NOMO-1 treated with dmso at 0.1 percent for 144 hours (cell line): ENCODE measurements around the gene SPDYE4.

Experiments used
- DNase-seq: peaks from one replicate; lab custom pipeline; 2025; ENCODE audit not compliant: unreplicated experiment; lab: John Stamatoyannopoulos, UW

The SPDYE4 gene

DNA sequence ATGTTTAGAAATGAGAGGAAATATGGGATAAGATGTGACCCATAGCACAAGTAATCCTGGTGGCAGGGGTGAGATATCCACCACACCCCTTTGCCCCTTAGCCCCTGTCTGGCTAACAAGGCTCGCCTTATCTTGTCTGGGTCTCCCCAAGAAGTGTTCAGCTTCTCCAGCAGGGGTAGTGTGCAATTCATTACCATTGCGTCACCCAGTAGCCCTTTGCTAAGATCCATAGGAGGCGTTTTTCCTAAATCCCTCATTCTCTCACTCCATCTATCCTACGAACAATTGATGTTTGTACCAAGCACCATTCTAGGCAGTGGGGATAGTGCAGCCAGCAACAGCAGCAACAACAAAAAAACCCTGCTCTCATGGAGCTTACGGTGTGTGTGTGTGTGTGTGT, 44.5 kb downstream of the SPDYE4 start:
- DNase-seq, result no peak

DNA sequence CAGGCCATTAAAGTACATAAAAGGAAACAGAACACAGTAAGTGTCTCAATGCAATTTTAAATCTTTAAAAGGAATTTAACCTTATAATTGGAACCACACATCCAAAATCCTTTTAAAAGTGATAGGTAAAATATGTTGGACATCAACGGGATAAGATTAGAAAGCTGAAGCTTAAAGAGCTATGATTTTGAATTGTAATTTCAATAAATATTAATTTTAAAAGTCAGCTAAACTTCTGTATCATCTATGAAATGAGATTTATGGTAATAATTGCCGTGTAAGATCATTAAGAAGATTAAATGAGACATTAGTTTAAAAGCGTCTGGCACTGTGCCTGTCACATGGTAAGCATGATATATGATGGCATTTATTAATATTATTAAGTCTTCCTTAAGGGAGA, 45.0 kb downstream of the SPDYE4 start:
- no peak for DNase-seq

GRCh38 chr17:8712698-8713097, 45.6 kb downstream of the SPDYE4 start:
- DNase-seq, result no peak

DNA sequence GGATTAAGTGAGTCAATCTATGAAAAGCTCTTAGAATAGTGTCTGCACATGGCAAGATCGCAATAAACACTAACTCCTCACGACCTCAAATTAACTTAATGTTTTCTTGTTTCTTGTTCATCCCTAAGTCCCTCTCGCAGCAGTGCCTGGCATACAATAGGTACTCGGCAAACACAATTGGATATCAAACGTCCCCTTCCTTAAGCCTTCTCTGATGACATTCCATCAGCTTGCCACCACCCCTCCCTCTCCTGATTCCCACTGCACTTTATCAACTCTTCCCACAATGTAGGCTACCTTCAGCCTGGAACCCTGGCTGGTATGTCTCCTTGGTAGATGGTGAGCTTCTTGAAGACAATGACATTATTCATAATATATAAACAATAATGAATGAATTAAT, 47.1 kb downstream of the SPDYE4 start:
- DNase-seq, result no peak

GRCh38 chr17:8710813-8711212, 47.5 kb downstream of the SPDYE4 start:
- DNase-seq, result no peak

GRCh38 chr17:8709006-8709405, 49.3 kb downstream of the SPDYE4 start:
- no peak for DNase-seq

- DNase-seq, result no peak
These were observed 50.3 kb downstream of the SPDYE4 start for GRCh38 chr17:8708025-8708461.

- DNase-seq, result no peak
These were observed 50.9 kb downstream of the SPDYE4 start for GRCh38 chr17:8707332-8708024.

- DNase-seq, result no peak
These were observed 51.9 kb downstream of the SPDYE4 start for GRCh38 chr17:8706431-8706830.

DNA sequence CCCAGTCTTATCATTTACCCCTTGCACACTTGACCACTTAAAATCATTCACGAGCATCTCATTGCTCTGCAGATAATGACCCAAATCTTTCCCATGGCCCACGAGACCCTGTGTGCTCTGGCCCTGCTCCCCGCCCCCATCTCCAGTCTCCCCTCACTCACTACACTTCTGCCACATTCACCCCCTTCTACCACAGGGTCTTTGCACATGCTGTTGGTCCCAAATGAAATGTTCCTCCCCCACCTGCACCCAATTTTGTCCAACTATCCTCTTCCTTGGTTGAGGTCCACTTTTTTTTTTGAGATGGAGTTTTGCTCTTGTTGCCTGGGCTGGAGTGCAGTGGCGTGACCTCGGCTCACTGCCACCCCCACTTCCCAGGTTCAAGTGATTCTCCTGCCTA, 52.9 kb downstream of the SPDYE4 start:
- no peak for DNase-seq

DNA sequence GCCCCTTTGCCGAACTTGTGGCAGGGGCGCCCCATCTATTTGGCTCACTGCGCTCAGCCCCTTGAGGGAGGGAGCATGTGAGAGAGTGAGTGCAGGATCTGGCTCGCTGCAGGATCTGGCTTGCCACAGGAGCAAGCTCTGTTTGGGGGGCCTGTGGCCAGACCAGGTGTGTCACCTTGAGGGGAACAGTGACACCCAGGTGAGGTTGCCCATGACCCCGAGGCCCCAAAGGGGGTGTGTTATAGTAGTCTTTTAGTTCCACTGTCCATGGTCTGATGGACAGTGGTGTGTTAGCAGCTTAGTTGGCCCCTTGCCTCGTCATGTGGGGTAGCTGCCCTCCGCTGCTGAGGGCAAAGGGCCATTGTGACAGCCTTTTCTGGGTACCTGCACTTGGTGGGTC, 55.3 kb downstream of the SPDYE4 start:
- DNase-seq, result no peak

GRCh38 chr17:8701754-8702153, 56.6 kb downstream of the SPDYE4 start:
- DNase-seq, result no peak

- no peak for DNase-seq
These were observed 57.1 kb downstream of the SPDYE4 start for GRCh38 chr17:8701221-8701620.
